Progenitor cell of endocrine pancreas (in vitro differentiated cells): ENCODE results near the gene PSMC3. TPM values are rescaled to one million over a fixed set of nuclear protein-coding genes. Genes with fewer than 3 reads are reported as not detected.

Source experiments
- DNase-seq: peaks from one replicate; pipeline ENCODE4 v3.0.0; 2021; ENCODE audit warnings: low spot score; ENCODE audit not compliant: unreplicated experiment
- H3K27ac Mint-ChIP-seq: 2 replicates; pipeline ENCODE4 v1.8.0; 2021; ENCODE audit warnings: mild to moderate bottlenecking, moderate library complexity, mixed read lengths
- H3K27me3 Mint-ChIP-seq: 2 replicates; pipeline ENCODE4 v1.8.0; 2021; ENCODE audit warnings: mixed read lengths
- H3K36me3 Mint-ChIP-seq: 2 replicates; pipeline ENCODE4 v1.8.0; 2022; ENCODE audit warnings: mixed read lengths; ENCODE audit not compliant: insufficient read depth
- H3K4me1 Mint-ChIP-seq: 2 replicates; pipeline ENCODE4 v1.8.0; 2021; ENCODE audit warnings: low read depth, mixed read lengths
- H3K4me3 Mint-ChIP-seq: 2 replicates; pipeline ENCODE4 v1.8.0; 2021; ENCODE audit warnings: low read depth, mild to moderate bottlenecking, moderate library complexity, mixed read lengths
- H3K9me3 Mint-ChIP-seq: 2 replicates; pipeline ENCODE4 v1.8.0; 2021; ENCODE audit warnings: low read depth, mixed read lengths
- CTCF ChIP-seq: fragments of 200-600 bp; sonication (generic); IDR thresholded peaks from one replicate; pipeline ENCODE4 v1.5.0; 2021; ENCODE audit warnings: antibody characterized with exemption, mild to moderate bottlenecking; ENCODE audit not compliant: unreplicated experiment
- total RNA-seq: library from RNA; stranded (reverse); gene quantifications from 2 replicates; pipeline ENCODE4 v1.2.1, GENCODE V29; 2021

PSMC3 gene
- total RNA-seq, 1 donor from 2014 or later: 103 TPM

DNA sequence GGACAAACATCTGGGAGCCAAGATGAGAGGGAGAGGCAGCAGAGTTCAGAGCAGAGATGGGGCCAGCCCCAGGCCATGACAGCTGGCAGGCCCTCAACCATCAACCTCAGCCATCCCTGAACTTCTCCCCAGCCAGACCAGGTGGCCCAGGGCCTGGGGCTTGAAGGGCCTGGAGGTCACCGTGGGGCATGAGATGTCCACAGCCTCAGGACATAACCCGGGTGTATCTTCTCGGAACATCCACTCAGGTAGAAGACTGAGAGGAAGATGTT lies 30.3 kb downstream of the PSMC3 start:
- no peak for DNase-seq

GRCh38 chr11:47395223-47396048 lies 30.8 kb downstream of the PSMC3 start:
- Mint-ChIP-seq H3K4me3 (no peak overlapping the region), H3K27me3 (no peaks in the 10 kb centered on the region), H3K27ac (no peak overlapping the region), H3K36me3 (no peaks in the 10 kb centered on the region), H3K9me3 (no peaks in the 10 kb centered on the region), H3K4me1 (peaks cover 1% of the 10 kb centered on the region)
- TF ChIP-seq CTCF: no peak
- DNase-seq: no peak

More for the DNA sequence above, 30.3 kb downstream of the PSMC3 start:
- H3K27me3 Mint-ChIP-seq: no peaks in the 10 kb centered on the region
- no peak overlapping the region for H3K27ac Mint-ChIP-seq
- H3K4me1 Mint-ChIP-seq: peaks cover 4% of the 10 kb centered on the region
- H3K36me3 Mint-ChIP-seq: no peaks in the 10 kb centered on the region
- no peak for TF ChIP-seq CTCF
- no peak overlapping the region for H3K4me3 Mint-ChIP-seq
- no peaks in the 10 kb centered on the region for H3K9me3 Mint-ChIP-seq

GRCh38 chr11:47394322-47395222 lies 31.7 kb downstream of the PSMC3 start:
- no peak overlapping the region for H3K4me3 Mint-ChIP-seq
- no peak for TF ChIP-seq CTCF
- no peaks in the 10 kb centered on the region for H3K9me3 Mint-ChIP-seq
- H3K27ac Mint-ChIP-seq: no peak overlapping the region
- H3K4me1 Mint-ChIP-seq: no peaks in the 10 kb centered on the region
- DNase-seq: no peak
- no peaks in the 10 kb centered on the region for H3K36me3 Mint-ChIP-seq
- H3K27me3 Mint-ChIP-seq: no peaks in the 10 kb centered on the region

GRCh38 chr11:47394050-47394321 lies 32.3 kb downstream of the PSMC3 start:
- DNase-seq: no peak
- no peaks in the 10 kb centered on the region for H3K9me3 Mint-ChIP-seq
- no peaks in the 10 kb centered on the region for H3K36me3 Mint-ChIP-seq
- no peak overlapping the region for H3K4me3 Mint-ChIP-seq
- no peak for TF ChIP-seq CTCF
- no peaks in the 10 kb centered on the region for H3K27me3 Mint-ChIP-seq
- no peaks in the 10 kb centered on the region for H3K4me1 Mint-ChIP-seq
- no peak overlapping the region for H3K27ac Mint-ChIP-seq

- Mint-ChIP-seq H3K36me3 (no peaks in the 10 kb centered on the region), H3K4me3 (no peak overlapping the region), H3K27me3 (no peaks in the 10 kb centered on the region), H3K9me3 (no peaks in the 10 kb centered on the region), H3K4me1 (no peaks in the 10 kb centered on the region), H3K27ac (no peak overlapping the region)
- TF ChIP-seq CTCF: no peak
- DNase-seq: no peak
Measured at GRCh38 chr11:47393163-47394049, 32.8 kb downstream of the PSMC3 start.
